Measurements from ENCODE around the gene ITGAL.
"Not testable (repeated sequence)": the region's sequence is repeated elsewhere in the genome, so short reads cannot be mapped to it uniquely, and the experiment has no call there.

GRCh38 chr16:30477773-30478172, 5.2 kb downstream of the ITGAL start:
- TF ChIP-seq CTCF, POLR2A (IDR thresholded peaks at IDR 0.05): not testable (repeated sequence)
